DOHH2 (cell line): Measurements from ENCODE around the gene USP49.

Experiments used
- CTCF ChIP-seq: fragments of 200-600 bp; sonication (generic); IDR thresholded peaks from one replicate; pipeline ENCODE4 v1.5.1; 2014; ENCODE audit warnings: antibody characterized with exemption, mild to moderate bottlenecking, low read depth, low read length; ENCODE audit not compliant: poor library complexity, severe bottlenecking
- EZH2phosphoT487 ChIP-seq: fragments of 200-600 bp; sonication (generic); IDR thresholded peaks from 2 replicates; pipeline ENCODE4 v1.6.1; 2017; ENCODE audit warnings: borderline replicate concordance, mild to moderate bottlenecking, antibody characterized with exemption, low read length, moderate library complexity, mixed read lengths

DNA sequence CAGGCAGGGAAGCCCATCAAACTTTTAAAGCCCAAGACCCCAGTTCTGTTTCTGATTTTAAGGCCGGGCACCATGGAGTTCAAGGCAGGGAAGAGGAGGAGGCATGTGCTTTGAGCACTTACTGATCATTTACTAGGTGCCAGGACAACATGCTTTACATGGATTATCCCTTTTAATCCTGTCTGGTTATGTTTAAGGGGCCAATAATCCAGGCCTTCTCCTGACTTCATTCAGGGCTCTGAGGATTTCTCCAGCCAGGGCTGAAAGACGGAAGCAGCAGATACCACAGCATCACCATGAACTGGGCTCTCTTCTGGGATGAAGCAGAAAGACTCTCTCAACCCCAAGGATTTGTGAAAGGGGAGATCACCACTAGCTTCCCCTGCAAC is 42.3 kb upstream of the USP49 start:
- TF ChIP-seq CTCF (no peak), EZH2phosphoT487 (no peak)
